AG09309 (cell line): ENCODE data around the gene ZNF148.
"Not testable (repeated sequence)": the region's sequence is repeated elsewhere in the genome, so short reads cannot be mapped to it uniquely, and the experiment has no call there.

Experiments
- DNase-seq: peaks from one replicate; pipeline ENCODE4 v3.0.0-alpha.2; 2010; ENCODE audit warnings: low read depth
- H3K4me3 ChIP-seq: 2 replicates; pipeline ENCODE4 v1.5.1; 2011; ENCODE audit warnings: mild to moderate bottlenecking, low read depth, low read length, moderate library complexity; ENCODE audit not compliant: control insufficient read depth
- CTCF ChIP-seq: IDR thresholded peaks from 2 replicates; pipeline ENCODE4 v1.5.1; 2011; ENCODE audit warnings: mild to moderate bottlenecking, low read depth, low read length, inconsistent platforms; ENCODE audit not compliant: insufficient read depth, control insufficient read depth; ENCODE audit errors: missing control alignments

The ZNF148 gene

GRCh38 chr3:125351152-125351551 lies 24.0 kb downstream of the ZNF148 start:
- DNase-seq = no peak
- H3K4me3 ChIP-seq = no peak overlapping the region
- no peak for TF ChIP-seq CTCF

GRCh38 chr3:125350597-125350996 lies 24.5 kb downstream of the ZNF148 start:
- no peak for TF ChIP-seq CTCF
- H3K4me3 ChIP-seq = no peak overlapping the region
- no peak for DNase-seq

- no peak for DNase-seq
Measured at GRCh38 chr3:125349556-125350165, 25.5 kb downstream of the ZNF148 start.

GRCh38 chr3:125349055-125349454 lies 26.1 kb downstream of the ZNF148 start:
- DNase-seq = no peak
- no peak for TF ChIP-seq CTCF
- no peak overlapping the region for H3K4me3 ChIP-seq

More at GRCh38 chr3:125349556-125350165, 25.5 kb downstream of the ZNF148 start:
- H3K4me3 ChIP-seq = no peak overlapping the region
- TF ChIP-seq CTCF = no peak

GRCh38 chr3:125343367-125343766 lies 31.8 kb downstream of the ZNF148 start:
- not testable (repeated sequence) for H3K4me3 ChIP-seq, DNase-seq

GRCh38 chr3:125340121-125340520 lies 35.0 kb downstream of the ZNF148 start:
- DNase-seq = no peak
- no peak for TF ChIP-seq CTCF
- H3K4me3 ChIP-seq = no peak overlapping the region

GRCh38 chr3:125337506-125337905 lies 37.6 kb downstream of the ZNF148 start:
- TF ChIP-seq CTCF = no peak
- no peak for DNase-seq

More at GRCh38 chr3:125337506-125337905, 37.6 kb downstream of the ZNF148 start:
- no peak overlapping the region for H3K4me3 ChIP-seq
